AG09309 (cell line): ENCODE measurements around the gene FKBP1C.
"Not testable (repeated sequence)": the region's sequence is repeated elsewhere in the genome, so short reads cannot be mapped to it uniquely, and the experiment has no call there.

Experiments
- DNase-seq: peaks from one replicate; pipeline ENCODE4 v3.0.0-alpha.2; 2010; ENCODE audit warnings: low read depth
- H3K4me3 ChIP-seq: 2 replicates; pipeline ENCODE4 v1.5.1; 2011; ENCODE audit warnings: mild to moderate bottlenecking, low read depth, low read length, moderate library complexity; ENCODE audit not compliant: control insufficient read depth
- TF ChIP-seq, protein P1 (sequence below): IDR thresholded peaks from 2 replicates; pipeline ENCODE4 v1.5.1; 2011; ENCODE audit warnings: mild to moderate bottlenecking, low read depth, low read length, inconsistent platforms; ENCODE audit not compliant: insufficient read depth, control insufficient read depth; ENCODE audit errors: missing control alignments

The FKBP1C gene

DNA sequence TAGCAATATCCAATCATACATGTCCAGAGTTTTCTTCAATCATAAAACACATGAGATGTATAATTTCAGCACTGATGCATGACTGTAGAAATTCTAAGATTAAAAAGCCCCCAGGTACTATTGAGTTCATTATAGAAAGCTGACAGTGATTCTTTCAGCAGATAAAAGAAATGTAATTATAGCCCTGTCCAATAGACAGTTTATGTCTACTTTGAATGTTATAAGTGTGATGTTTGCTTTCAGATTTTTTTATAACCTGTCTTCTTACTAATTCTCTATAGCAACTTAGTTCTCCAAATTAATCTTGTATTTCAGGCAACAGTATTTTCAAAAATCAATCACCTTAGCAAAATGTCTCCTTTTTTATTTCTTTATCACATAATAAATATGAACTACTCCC lies 13.5 kb upstream of the FKBP1C start:
- H3K4me3 ChIP-seq = no peak overlapping the region
- no peak for DNase-seq
- TF ChIP-seq, protein P1, sequence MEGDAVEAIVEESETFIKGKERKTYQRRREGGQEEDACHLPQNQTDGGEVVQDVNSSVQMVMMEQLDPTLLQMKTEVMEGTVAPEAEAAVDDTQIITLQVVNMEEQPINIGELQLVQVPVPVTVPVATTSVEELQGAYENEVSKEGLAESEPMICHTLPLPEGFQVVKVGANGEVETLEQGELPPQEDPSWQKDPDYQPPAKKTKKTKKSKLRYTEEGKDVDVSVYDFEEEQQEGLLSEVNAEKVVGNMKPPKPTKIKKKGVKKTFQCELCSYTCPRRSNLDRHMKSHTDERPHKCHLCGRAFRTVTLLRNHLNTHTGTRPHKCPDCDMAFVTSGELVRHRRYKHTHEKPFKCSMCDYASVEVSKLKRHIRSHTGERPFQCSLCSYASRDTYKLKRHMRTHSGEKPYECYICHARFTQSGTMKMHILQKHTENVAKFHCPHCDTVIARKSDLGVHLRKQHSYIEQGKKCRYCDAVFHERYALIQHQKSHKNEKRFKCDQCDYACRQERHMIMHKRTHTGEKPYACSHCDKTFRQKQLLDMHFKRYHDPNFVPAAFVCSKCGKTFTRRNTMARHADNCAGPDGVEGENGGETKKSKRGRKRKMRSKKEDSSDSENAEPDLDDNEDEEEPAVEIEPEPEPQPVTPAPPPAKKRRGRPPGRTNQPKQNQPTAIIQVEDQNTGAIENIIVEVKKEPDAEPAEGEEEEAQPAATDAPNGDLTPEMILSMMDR = no peak

- TF ChIP-seq, protein P1 = no peak
- H3K4me3 ChIP-seq = no peak overlapping the region
- DNase-seq = no peak
These were observed 2.1 kb downstream of the FKBP1C start for GRCh38 chr6:63213325-63213724.

DNA sequence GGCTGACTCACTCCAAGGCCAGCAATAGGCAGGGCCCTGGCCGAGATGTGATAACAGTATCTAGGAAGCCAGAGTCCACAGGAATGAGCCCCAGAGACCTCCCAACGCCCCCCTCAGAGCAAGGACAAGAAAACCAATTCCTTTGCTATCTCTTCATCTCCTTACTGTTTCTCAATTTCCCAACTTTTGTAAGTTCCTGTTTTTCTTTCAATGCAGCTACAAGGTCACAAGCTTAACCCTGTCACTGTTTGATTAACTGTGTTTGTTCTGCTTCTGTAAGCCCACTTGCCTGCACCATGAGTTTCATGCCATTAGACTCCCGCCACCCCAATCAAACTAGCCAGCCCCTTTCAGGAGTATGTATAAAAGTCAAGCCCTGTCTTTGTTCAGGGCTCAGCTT lies 3.5 kb downstream of the FKBP1C start:
- H3K4me3 ChIP-seq = no peak overlapping the region
- DNase-seq = no peak
- TF ChIP-seq, protein P1 = no peak

DNA sequence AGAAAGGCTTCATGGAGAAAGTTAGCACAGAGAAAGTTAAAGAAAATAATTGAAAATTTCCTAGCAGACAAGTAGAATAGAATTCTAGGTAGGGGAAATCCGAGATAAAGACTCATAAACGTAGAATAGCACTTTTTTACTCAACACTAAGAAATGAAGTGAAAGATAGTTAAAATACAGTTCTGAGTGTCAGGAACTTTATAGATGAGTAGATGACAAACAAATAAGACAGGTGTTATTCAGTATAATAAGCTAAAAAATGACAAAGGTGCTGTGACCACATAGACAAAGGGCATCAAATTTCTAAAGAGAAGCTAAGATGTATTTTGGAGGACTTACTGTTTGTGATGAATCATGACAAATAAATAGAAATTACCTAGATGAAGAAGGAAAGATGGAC lies 12.9 kb downstream of the FKBP1C start:
- no peak for DNase-seq
- H3K4me3 ChIP-seq = no peak overlapping the region
- TF ChIP-seq, protein P1 = no peak

- not testable (repeated sequence) for H3K4me3 ChIP-seq, DNase-seq
These were observed 14.7 kb downstream of the FKBP1C start for GRCh38 chr6:63225987-63226386.

DNA sequence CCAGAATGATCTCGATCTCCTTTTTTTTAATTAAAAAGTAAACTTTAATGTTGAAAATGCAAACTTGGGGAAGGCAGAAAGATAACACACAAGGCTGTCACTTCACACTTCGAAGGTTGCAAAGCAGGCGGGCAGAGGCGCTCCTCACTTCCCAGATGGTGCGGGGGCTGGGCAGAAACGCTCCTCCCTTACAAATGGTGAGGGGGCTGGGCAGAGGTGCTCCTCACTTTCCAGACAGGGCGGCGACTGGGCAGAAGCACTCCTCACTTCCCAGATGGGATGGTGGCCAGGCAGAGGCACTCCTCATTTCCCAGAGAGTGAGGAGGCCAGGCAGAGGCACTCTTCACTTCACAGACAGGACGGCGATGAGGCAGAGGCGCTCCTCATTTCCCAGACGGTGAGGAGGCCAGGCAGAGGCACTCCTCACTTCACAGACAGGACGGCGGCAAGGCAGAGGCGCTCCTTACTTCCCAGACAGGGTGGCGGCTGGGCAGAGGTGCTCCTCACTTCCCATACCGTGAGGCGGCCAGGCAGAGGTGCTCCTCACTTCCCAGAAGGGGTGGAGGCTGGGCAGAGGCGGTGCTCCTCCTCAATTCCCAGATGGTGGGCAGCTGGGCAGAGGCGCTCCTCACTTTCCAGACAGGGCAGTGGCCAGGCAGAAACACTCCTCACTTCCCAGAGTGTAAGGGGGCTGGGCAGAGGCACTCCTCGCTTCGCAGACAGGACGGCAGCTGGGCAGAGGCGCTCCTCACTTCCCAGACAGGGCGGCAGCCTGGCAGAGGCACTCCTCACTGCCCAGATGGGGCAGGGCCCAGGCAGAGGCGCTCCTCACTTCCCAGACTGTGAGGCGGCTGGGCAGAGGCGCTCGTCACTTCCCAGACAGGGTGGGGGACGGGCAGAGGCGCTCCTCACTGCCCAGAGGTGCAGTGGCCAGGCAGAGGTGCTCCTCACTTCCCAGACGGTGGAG lies 16.9 kb downstream of the FKBP1C start:
- DNase-seq, H3K4me3 ChIP-seq: not testable (repeated sequence)

- not testable (repeated sequence) for DNase-seq, H3K4me3 ChIP-seq
These were observed 18.8 kb downstream of the FKBP1C start for GRCh38 chr6:63230027-63230426.

GRCh38 chr6:63230511-63230910 lies 19.2 kb downstream of the FKBP1C start:
- DNase-seq, H3K4me3 ChIP-seq: not testable (repeated sequence)

- no peak overlapping the region for H3K4me3 ChIP-seq
- TF ChIP-seq, protein P1 = no peak
- no peak for DNase-seq
These were observed 25.1 kb downstream of the FKBP1C start for GRCh38 chr6:63236398-63236817.
